ENCODE data around the gene HS6ST1.

DNA sequence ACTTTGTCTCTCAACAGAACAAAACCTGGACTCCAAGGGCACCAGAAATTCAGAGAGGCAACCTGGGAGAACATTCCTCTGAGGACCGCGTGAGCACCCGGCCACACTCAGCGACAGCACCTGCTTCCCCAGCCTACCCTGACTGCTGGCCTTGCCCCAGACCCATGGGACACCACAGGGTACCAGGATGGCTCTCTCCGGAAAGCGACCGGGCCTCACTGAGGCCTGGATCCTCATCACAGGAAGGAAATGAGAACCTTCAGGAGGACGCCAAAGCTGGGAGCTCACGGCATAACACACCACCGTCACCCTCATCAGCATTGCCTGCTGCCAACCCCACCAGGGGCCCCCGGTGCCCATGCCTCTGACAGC lies 38.9 kb downstream of the HS6ST1 start:
- TF ChIP-seq, protein P1, sequence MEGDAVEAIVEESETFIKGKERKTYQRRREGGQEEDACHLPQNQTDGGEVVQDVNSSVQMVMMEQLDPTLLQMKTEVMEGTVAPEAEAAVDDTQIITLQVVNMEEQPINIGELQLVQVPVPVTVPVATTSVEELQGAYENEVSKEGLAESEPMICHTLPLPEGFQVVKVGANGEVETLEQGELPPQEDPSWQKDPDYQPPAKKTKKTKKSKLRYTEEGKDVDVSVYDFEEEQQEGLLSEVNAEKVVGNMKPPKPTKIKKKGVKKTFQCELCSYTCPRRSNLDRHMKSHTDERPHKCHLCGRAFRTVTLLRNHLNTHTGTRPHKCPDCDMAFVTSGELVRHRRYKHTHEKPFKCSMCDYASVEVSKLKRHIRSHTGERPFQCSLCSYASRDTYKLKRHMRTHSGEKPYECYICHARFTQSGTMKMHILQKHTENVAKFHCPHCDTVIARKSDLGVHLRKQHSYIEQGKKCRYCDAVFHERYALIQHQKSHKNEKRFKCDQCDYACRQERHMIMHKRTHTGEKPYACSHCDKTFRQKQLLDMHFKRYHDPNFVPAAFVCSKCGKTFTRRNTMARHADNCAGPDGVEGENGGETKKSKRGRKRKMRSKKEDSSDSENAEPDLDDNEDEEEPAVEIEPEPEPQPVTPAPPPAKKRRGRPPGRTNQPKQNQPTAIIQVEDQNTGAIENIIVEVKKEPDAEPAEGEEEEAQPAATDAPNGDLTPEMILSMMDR (IDR thresholded peaks at IDR 0.05) = no peak
- TF ChIP-seq POLR2A (IDR thresholded peaks at IDR 0.05) = no peak

Data from right lobe of liver (tissue), 4 donors.